22Rv1 (cell line): ENCODE data around the gene CBX5.

ENCODE experiments used
- ZFX ChIP-seq: fragments of 450-650 bp; IDR thresholded peaks from 2 replicates; pipeline ENCODE4 v1.6.1; 2017; ENCODE audit warnings: antibody characterized with exemption, borderline replicate concordance
- TF ChIP-seq, protein P1 (sequence below): fragments of 450-650 bp; IDR thresholded peaks from 2 replicates; pipeline ENCODE4 v1.5.1; 2017; ENCODE audit warnings: mild to moderate bottlenecking

DNA sequence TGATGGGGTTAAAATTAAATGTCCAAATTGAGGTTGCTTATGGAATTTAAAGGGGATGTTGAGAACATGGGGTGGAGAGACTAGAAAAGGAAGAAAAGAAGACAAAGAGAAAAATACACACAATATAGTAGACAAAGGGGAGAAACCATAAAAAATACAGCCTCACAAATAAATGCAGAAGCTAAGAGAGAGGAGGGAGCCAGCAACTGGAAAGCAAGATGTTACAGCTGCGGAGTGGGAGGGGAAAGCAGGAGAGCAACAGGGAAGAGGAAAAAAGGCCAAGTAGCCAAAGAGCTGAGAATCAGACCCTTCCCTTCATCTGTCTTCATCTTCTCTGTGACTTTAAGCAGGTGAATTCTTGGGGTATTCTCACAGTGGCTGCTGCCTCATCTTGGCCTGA lies 51.5 kb downstream of the CBX5 start:
- TF ChIP-seq, protein P1, sequence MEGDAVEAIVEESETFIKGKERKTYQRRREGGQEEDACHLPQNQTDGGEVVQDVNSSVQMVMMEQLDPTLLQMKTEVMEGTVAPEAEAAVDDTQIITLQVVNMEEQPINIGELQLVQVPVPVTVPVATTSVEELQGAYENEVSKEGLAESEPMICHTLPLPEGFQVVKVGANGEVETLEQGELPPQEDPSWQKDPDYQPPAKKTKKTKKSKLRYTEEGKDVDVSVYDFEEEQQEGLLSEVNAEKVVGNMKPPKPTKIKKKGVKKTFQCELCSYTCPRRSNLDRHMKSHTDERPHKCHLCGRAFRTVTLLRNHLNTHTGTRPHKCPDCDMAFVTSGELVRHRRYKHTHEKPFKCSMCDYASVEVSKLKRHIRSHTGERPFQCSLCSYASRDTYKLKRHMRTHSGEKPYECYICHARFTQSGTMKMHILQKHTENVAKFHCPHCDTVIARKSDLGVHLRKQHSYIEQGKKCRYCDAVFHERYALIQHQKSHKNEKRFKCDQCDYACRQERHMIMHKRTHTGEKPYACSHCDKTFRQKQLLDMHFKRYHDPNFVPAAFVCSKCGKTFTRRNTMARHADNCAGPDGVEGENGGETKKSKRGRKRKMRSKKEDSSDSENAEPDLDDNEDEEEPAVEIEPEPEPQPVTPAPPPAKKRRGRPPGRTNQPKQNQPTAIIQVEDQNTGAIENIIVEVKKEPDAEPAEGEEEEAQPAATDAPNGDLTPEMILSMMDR, result no peak
- TF ChIP-seq ZFX, result no peak
